K562 (cell line): Measurements from ENCODE around the gene SCMH1. TPM values are rescaled to one million over a fixed set of nuclear protein-coding genes. Genes with fewer than 3 reads are reported as not detected.

ENCODE experiments used
- MCM3 ChIP-seq: fragments of 450-650 bp; IDR thresholded peaks from 2 replicates; pipeline ENCODE4 v1.6.1; 2016
- PML ChIP-seq: IDR thresholded peaks from 2 replicates; pipeline ENCODE4 v1.6.1; 2012; ENCODE audit warnings: low read length, inconsistent platforms
- U2AF2 ChIP-seq: fragments of 200-400 bp; formaldehyde crosslinking; optimal IDR thresholded peaks from 2 replicates; pipeline ENCODE3; 2017; ENCODE audit warnings: low read depth, mild to moderate bottlenecking, low read length
- ZEB2 ChIP-seq: fragments of 450-650 bp; IDR thresholded peaks from 2 replicates; pipeline ENCODE4 v1.6.1; 2016
- ZNF354B ChIP-seq: fragments of 250-450 bp; sonication (Bioruptor Pico); IDR thresholded peaks from 2 replicates; pipeline ENCODE4 v1.4.0; 2020
- ZNF445 ChIP-seq: fragments of 250-450 bp; sonication (Bioruptor Pico); IDR thresholded peaks from 2 replicates; pipeline ENCODE4 v1.4.0; 2020; ENCODE audit warnings: low read depth, mild to moderate bottlenecking, moderate library complexity
- ZNF644 ChIP-seq: fragments of 200-800 bp; sonication (Bioruptor generic); IDR thresholded peaks from 2 replicates; pipeline ENCODE4 v1.6.1; 2016; ENCODE audit warnings: low read depth, missing genetic modification characterization, missing compliant biosample characterization
- polyA plus RNA-seq, 8 experiments: library from polyadenylated mRNA; depleted of rRNA in 4 of 8; stranded (reverse) in 5 of 8; unstranded in 3 of 8; fragments of >200 nt; fragmentation: Nextera tagmentation in 2 of 8; fragmentation: Illumina TruSeq in 1 of 8; extraction: Ambion mirVana in 2 of 8; extraction: Trizol in 1 of 8; gene quantifications; 2 replicates each; pipeline versions ENCODE4 v1.2.1 to v1.2.3, GENCODE V29; 2011 to 2014; ENCODE audit warnings: inconsistent platforms in 1 of 8, missing spikeins in 1 of 8
- total RNA-seq, 7 experiments: library from RNA; depleted of rRNA in 6 of 7; stranded (reverse); fragments of >200 nt in 6 of 7; fragmentation: Illumina TruSeq in 2 of 7; extraction: Trizol in 2 of 7; gene quantifications; 2 replicates each; pipeline versions ENCODE4 v1.2.1 to v1.2.3, GENCODE V29; 2011 to 2021; ENCODE audit warnings: low replicate concordance in 1 of 7
- TF ChIP-seq, protein P1 (sequence below): fragments of 250-450 bp; sonication (Bioruptor Pico); IDR thresholded peaks from 2 replicates; pipeline ENCODE4 v1.8.0; 2021; ENCODE audit warnings: moderate library complexity, mild to moderate bottlenecking, inconsistent platforms
- TF ChIP-seq, protein P2 (sequence below): fragments of 450-650 bp; IDR thresholded peaks from 2 replicates; pipeline ENCODE4 v1.6.1; 2014; ENCODE audit warnings: low read depth, mild to moderate bottlenecking, moderate library complexity, borderline replicate concordance
- TF ChIP-seq, protein P3 (sequence below): fragments of 250-450 bp; sonication (Bioruptor Pico); IDR thresholded peaks from 2 replicates; pipeline ENCODE4 v1.4.0; 2020; ENCODE audit warnings: mild to moderate bottlenecking, moderate library complexity
- TF ChIP-seq, protein P4 (sequence below): fragments of 250-450 bp; sonication (Bioruptor Pico); IDR thresholded peaks from 2 replicates; pipeline ENCODE4 v1.4.0; 2020; ENCODE audit warnings: borderline replicate concordance
- TF ChIP-seq, protein P5 (sequence below): sonication (generic); formaldehyde crosslinking; IDR thresholded peaks from 2 replicates; pipeline ENCODE4 v1.8.1; 2023; ENCODE audit warnings: mild to moderate bottlenecking, missing genetic modification reagents
- TF ChIP-seq, protein P6 (sequence below): fragments of 250-450 bp; sonication (Bioruptor Pico); IDR thresholded peaks from 2 replicates; pipeline ENCODE4 v1.8.0; 2022; ENCODE audit warnings: inconsistent platforms, mild to moderate bottlenecking, moderate library complexity, borderline replicate concordance
- TF ChIP-seq, protein P7 (sequence below): sonication (generic); formaldehyde crosslinking; IDR thresholded peaks from 2 replicates; pipeline ENCODE4 v1.8.0; 2023; ENCODE audit warnings: mild to moderate bottlenecking, missing genetic modification reagents

Gene SCMH1
- total and polyA plus RNA-seq, 9 of the 15 experiments (the other 6 are each of a cell fraction or from before 2014, with no cell fraction given), result 8.5 to 37.0 (median 26.8) TPM

DNA sequence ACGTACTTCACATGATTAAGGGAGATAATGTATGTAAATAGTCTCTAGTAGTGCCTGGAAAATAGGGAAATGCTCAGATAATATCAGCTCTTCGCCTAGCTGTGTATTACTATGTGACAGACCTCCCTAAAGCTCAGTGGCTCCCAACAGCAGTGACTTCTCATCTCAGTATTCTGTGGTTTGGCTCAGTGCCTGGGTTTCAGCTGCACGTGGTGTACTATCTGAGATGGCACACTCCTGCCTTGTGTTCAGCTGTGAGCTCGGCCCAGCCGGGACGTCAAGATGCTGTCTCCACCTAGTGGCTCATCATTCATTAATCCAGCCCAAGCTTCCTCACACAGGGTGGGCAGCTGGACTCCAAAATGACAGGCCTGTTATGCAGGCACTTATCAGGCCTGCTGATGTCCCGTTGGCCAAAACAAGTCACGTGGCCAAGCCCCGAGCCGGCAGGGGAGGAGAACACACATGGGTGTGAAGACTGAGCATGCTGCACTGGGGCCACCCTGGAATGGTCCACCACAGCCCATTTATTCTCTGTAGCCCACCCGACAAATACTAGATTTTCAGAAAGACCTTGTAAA is 238.4 kb downstream of the SCMH1 start (continued):
- TF ChIP-seq, protein P1, sequence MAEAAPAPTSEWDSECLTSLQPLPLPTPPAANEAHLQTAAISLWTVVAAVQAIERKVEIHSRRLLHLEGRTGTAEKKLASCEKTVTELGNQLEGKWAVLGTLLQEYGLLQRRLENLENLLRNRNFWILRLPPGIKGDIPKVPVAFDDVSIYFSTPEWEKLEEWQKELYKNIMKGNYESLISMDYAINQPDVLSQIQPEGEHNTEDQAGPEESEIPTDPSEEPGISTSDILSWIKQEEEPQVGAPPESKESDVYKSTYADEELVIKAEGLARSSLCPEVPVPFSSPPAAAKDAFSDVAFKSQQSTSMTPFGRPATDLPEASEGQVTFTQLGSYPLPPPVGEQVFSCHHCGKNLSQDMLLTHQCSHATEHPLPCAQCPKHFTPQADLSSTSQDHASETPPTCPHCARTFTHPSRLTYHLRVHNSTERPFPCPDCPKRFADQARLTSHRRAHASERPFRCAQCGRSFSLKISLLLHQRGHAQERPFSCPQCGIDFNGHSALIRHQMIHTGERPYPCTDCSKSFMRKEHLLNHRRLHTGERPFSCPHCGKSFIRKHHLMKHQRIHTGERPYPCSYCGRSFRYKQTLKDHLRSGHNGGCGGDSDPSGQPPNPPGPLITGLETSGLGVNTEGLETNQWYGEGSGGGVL (CRISPR knock-in tag), result no peak
- TF ChIP-seq, protein P2, sequence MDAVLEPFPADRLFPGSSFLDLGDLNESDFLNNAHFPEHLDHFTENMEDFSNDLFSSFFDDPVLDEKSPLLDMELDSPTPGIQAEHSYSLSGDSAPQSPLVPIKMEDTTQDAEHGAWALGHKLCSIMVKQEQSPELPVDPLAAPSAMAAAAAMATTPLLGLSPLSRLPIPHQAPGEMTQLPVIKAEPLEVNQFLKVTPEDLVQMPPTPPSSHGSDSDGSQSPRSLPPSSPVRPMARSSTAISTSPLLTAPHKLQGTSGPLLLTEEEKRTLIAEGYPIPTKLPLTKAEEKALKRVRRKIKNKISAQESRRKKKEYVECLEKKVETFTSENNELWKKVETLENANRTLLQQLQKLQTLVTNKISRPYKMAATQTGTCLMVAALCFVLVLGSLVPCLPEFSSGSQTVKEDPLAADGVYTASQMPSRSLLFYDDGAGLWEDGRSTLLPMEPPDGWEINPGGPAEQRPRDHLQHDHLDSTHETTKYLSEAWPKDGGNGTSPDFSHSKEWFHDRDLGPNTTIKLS, result peak; percentile 78
- TF ChIP-seq PML (peak; percentile 85), ZNF644 (tag) (peak; percentile 94), ZNF354B (CRISPR knock-in tag) (no peak), ZNF445 (CRISPR knock-in tag) (no peak), MCM3 (no peak), ZEB2 (peak; percentile 91), U2AF2 (no peak)
- TF ChIP-seq, protein P3, sequence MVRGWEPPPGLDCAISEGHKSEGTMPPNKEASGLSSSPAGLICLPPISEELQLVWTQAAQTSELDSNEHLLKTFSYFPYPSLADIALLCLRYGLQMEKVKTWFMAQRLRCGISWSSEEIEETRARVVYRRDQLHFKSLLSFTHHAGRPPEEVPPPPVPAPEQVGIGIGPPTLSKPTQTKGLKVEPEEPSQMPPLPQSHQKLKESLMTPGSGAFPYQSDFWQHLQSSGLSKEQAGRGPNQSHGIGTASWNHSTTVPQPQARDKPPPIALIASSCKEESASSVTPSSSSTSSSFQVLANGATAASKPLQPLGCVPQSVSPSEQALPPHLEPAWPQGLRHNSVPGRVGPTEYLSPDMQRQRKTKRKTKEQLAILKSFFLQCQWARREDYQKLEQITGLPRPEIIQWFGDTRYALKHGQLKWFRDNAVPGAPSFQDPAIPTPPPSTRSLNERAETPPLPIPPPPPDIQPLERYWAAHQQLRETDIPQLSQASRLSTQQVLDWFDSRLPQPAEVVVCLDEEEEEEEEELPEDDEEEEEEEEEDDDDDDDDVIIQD (CRISPR knock-in tag), result no peak
- TF ChIP-seq, protein P4, sequence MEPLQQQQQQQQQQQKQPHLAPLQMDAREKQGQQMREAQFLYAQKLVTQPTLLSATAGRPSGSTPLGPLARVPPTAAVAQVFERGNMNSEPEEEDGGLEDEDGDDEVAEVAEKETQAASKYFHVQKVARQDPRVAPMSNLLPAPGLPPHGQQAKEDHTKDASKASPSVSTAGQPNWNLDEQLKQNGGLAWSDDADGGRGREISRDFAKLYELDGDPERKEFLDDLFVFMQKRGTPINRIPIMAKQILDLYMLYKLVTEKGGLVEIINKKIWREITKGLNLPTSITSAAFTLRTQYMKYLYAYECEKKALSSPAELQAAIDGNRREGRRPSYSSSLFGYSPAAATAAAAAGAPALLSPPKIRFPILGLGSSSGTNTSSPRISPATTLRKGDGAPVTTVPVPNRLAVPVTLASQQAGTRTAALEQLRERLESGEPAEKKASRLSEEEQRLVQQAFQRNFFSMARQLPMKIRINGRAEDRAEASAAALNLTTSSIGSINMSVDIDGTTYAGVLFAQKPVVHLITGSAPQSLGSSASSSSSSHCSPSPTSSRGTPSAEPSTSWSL (CRISPR knock-in tag), result no peak
- TF ChIP-seq, protein P5, sequence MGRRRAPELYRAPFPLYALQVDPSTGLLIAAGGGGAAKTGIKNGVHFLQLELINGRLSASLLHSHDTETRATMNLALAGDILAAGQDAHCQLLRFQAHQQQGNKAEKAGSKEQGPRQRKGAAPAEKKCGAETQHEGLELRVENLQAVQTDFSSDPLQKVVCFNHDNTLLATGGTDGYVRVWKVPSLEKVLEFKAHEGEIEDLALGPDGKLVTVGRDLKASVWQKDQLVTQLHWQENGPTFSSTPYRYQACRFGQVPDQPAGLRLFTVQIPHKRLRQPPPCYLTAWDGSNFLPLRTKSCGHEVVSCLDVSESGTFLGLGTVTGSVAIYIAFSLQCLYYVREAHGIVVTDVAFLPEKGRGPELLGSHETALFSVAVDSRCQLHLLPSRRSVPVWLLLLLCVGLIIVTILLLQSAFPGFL (CRISPR knock-in tag), result no peak
- TF ChIP-seq, protein P6, sequence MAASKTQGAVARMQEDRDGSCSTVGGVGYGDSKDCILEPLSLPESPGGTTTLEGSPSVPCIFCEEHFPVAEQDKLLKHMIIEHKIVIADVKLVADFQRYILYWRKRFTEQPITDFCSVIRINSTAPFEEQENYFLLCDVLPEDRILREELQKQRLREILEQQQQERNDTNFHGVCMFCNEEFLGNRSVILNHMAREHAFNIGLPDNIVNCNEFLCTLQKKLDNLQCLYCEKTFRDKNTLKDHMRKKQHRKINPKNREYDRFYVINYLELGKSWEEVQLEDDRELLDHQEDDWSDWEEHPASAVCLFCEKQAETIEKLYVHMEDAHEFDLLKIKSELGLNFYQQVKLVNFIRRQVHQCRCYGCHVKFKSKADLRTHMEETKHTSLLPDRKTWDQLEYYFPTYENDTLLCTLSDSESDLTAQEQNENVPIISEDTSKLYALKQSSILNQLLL (CRISPR knock-in tag), result no peak
- TF ChIP-seq, protein P7, sequence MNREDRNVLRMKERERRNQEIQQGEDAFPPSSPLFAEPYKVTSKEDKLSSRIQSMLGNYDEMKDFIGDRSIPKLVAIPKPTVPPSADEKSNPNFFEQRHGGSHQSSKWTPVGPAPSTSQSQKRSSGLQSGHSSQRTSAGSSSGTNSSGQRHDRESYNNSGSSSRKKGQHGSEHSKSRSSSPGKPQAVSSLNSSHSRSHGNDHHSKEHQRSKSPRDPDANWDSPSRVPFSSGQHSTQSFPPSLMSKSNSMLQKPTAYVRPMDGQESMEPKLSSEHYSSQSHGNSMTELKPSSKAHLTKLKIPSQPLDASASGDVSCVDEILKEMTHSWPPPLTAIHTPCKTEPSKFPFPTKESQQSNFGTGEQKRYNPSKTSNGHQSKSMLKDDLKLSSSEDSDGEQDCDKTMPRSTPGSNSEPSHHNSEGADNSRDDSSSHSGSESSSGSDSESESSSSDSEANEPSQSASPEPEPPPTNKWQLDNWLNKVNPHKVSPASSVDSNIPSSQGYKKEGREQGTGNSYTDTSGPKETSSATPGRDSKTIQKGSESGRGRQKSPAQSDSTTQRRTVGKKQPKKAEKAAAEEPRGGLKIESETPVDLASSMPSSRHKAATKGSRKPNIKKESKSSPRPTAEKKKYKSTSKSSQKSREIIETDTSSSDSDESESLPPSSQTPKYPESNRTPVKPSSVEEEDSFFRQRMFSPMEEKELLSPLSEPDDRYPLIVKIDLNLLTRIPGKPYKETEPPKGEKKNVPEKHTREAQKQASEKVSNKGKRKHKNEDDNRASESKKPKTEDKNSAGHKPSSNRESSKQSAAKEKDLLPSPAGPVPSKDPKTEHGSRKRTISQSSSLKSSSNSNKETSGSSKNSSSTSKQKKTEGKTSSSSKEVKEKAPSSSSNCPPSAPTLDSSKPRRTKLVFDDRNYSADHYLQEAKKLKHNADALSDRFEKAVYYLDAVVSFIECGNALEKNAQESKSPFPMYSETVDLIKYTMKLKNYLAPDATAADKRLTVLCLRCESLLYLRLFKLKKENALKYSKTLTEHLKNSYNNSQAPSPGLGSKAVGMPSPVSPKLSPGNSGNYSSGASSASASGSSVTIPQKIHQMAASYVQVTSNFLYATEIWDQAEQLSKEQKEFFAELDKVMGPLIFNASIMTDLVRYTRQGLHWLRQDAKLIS, result peak; percentile 52; the same call in 1 of the 2 replicates
